Fibroblast of lung (primary cell): ENCODE measurements around the gene RCOR1.

ENCODE experiments used
- EZH2 ChIP-seq: IDR thresholded peaks from 2 replicates; pipeline ENCODE4 v1.5.1; 2012; ENCODE audit warnings: low read length, control low read depth, mild to moderate bottlenecking; ENCODE audit errors: missing control alignments
- TF ChIP-seq, protein P1 (sequence below), 2 donors: IDR thresholded peaks in 1 of 2; conservative IDR thresholded peaks in 1 of 2; 1 replicate in 1 of 2; 2 replicates in 1 of 2; pipeline ENCODE4 v1.5.1; 2011 to 2012; ENCODE audit warnings: low read length in 2 of 2, control low read depth in 1 of 2, inconsistent platforms in 1 of 2, low read depth in 1 of 2, mild to moderate bottlenecking in 1 of 2

GRCh38 chr14:102655137-102655536 lies 62.7 kb downstream of the RCOR1 start:
- TF ChIP-seq, protein P1, sequence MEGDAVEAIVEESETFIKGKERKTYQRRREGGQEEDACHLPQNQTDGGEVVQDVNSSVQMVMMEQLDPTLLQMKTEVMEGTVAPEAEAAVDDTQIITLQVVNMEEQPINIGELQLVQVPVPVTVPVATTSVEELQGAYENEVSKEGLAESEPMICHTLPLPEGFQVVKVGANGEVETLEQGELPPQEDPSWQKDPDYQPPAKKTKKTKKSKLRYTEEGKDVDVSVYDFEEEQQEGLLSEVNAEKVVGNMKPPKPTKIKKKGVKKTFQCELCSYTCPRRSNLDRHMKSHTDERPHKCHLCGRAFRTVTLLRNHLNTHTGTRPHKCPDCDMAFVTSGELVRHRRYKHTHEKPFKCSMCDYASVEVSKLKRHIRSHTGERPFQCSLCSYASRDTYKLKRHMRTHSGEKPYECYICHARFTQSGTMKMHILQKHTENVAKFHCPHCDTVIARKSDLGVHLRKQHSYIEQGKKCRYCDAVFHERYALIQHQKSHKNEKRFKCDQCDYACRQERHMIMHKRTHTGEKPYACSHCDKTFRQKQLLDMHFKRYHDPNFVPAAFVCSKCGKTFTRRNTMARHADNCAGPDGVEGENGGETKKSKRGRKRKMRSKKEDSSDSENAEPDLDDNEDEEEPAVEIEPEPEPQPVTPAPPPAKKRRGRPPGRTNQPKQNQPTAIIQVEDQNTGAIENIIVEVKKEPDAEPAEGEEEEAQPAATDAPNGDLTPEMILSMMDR (conservative IDR thresholded peaks at IDR 0.05 in 1 of 2, IDR thresholded peaks at IDR 0.05 in 1 of 2; ENCODE audit: low read depth in 1 of 2, low read length in 2 of 2), result no peak
- TF ChIP-seq EZH2, result no peak
